ENCODE data around the gene TMEM258. TPM values are rescaled to one million over a fixed set of nuclear protein-coding genes. Genes with fewer than 3 reads are reported as not detected.

TMEM258 gene
- total RNA-seq, 1 donor from 2014 or later: 187 TPM

- H3K27ac Mint-ChIP-seq: peak overlapping the region; percentile 78
- intact Hi-C loops (cut with micrococcal nuclease): loop anchor here (5.0 kb wide), 2 partner anchors 137 to 292 kb away; partner anchors contain the start of genes FTH1 and INCENP
- H3K27me3 Mint-ChIP-seq: no peaks in the 10 kb centered on the region
- H3K4me3 Mint-ChIP-seq: peak overlapping the region; percentile 92
- peaks cover 27% of the 10 kb centered on the region for H3K36me3 Mint-ChIP-seq (ENCODE audit: low read depth)
- DNase-seq: no peak
- peaks cover 61% of the 10 kb centered on the region for H3K4me1 Mint-ChIP-seq
- H3K9me3 Mint-ChIP-seq: no peaks in the 10 kb centered on the region
Observed at GRCh38 chr11:61830237-61831105, 38.1 kb upstream of the TMEM258 start.

- H3K4me1 Mint-ChIP-seq: peaks cover 58% of the 10 kb centered on the region
- H3K27me3 Mint-ChIP-seq: no peaks in the 10 kb centered on the region
- DNase-seq: no peak
- H3K9me3 Mint-ChIP-seq: no peaks in the 10 kb centered on the region
- H3K27ac Mint-ChIP-seq: no peak overlapping the region
- intact Hi-C loops (cut with micrococcal nuclease): loop anchor here (5.0 to 10.0 kb wide), 4 partner anchors 137 to 725 kb away; partner anchors contain the start of genes FTH1, INCENP and SDHAF2
- peaks cover 27% of the 10 kb centered on the region for H3K36me3 Mint-ChIP-seq (ENCODE audit: low read depth)
- H3K4me3 Mint-ChIP-seq: peak overlapping the region; percentile 92
Observed at GRCh38 chr11:61829806-61830205, 37.4 kb upstream of the TMEM258 start.

- peak overlapping the region; percentile 92 for H3K4me3 Mint-ChIP-seq
- peaks cover 25% of the 10 kb centered on the region for H3K36me3 Mint-ChIP-seq (ENCODE audit: low read depth)
- peak overlapping the region; percentile 95 for H3K27ac Mint-ChIP-seq
- H3K4me1 Mint-ChIP-seq: peaks cover 55% of the 10 kb centered on the region
- intact Hi-C loops (cut with micrococcal nuclease): loop anchor here (1.0 to 10.0 kb wide), 3 partner anchors 37 to 726 kb away; partner anchors contain the start of genes FEN1, SDHAF2 and TMEM258
- DNase-seq: peak; percentile 90
- H3K9me3 Mint-ChIP-seq: no peaks in the 10 kb centered on the region
- no peaks in the 10 kb centered on the region for H3K27me3 Mint-ChIP-seq
Observed at GRCh38 chr11:61828629-61829407, 36.4 kb upstream of the TMEM258 start.

GRCh38 chr11:61828379-61828628, 35.9 kb upstream of the TMEM258 start:
- Mint-ChIP-seq H3K4me3 (peak overlapping the region; percentile 92), H3K36me3 (ENCODE audit: low read depth) (peaks cover 22% of the 10 kb centered on the region), H3K27me3 (no peaks in the 10 kb centered on the region), H3K4me1 (peaks cover 49% of the 10 kb centered on the region), H3K9me3 (no peaks in the 10 kb centered on the region), H3K27ac (peak overlapping the region; percentile 95)
- DNase-seq: no peak
- intact Hi-C loops (cut with micrococcal nuclease): loop anchor here (1.0 to 10.0 kb wide), 3 partner anchors 36 to 726 kb away; partner anchors contain the start of genes FEN1, SDHAF2 and TMEM258

GRCh38 chr11:61827571-61828378, 35.4 kb upstream of the TMEM258 start, which contains the start of gene FADS2:
Gene FADS2 (plus strand): TSS chr11:61828300. CDS start chr11:61828391, 91 bp downstream.
- Mint-ChIP-seq H3K27me3 (no peaks in the 10 kb centered on the region), H3K4me3 (peak within 1 kb of the TSS; percentile 92), H3K9me3 (no peaks in the 10 kb centered on the region), H3K36me3 (ENCODE audit: low read depth) (peaks cover 23% of the 10 kb centered on the region), H3K4me1 (peaks cover 44% of the 10 kb centered on the region), H3K27ac (peak within 1 kb of the TSS; percentile 95)
- peak; percentile 98 for DNase-seq
- intact Hi-C loops (cut with micrococcal nuclease): loop anchor here (1.0 to 10.0 kb wide), 5 partner anchors 8 to 727 kb away; partner anchors contain the start of genes FADS1, FEN1, SDHAF2 and TMEM258

GRCh38 chr11:61826930-61827570, 34.7 kb upstream of the TMEM258 start:
- intact Hi-C loops (cut with micrococcal nuclease): loop anchor here (1.0 to 10.0 kb wide), 4 partner anchors 8 to 728 kb away; partner anchors contain the start of genes FADS1 and SDHAF2
- Mint-ChIP-seq H3K4me3 (peak overlapping the region; percentile 92), H3K36me3 (ENCODE audit: low read depth) (peaks cover 23% of the 10 kb centered on the region), H3K27me3 (no peaks in the 10 kb centered on the region), H3K27ac (peak overlapping the region; percentile 95), H3K4me1 (peaks cover 38% of the 10 kb centered on the region), H3K9me3 (no peaks in the 10 kb centered on the region)
- DNase-seq: no peak

- intact Hi-C loops (cut with micrococcal nuclease): loop anchor here (10.0 kb wide), 2 partner anchors 385 to 735 kb away; partner anchors contain the start of gene SDHAF2
- no peak for DNase-seq
- H3K36me3 Mint-ChIP-seq (ENCODE audit: low read depth): peaks cover 11% of the 10 kb centered on the region
- H3K4me3 Mint-ChIP-seq: no peak overlapping the region
- H3K4me1 Mint-ChIP-seq: peaks cover 10% of the 10 kb centered on the region
- H3K27me3 Mint-ChIP-seq: peaks cover 2% of the 10 kb centered on the region
- H3K9me3 Mint-ChIP-seq: no peaks in the 10 kb centered on the region
- no peak overlapping the region for H3K27ac Mint-ChIP-seq
Observed at GRCh38 chr11:61820174-61820573, 27.8 kb upstream of the TMEM258 start.

GRCh38 chr11:61817471-61818202, 25.2 kb upstream of the TMEM258 start:
- peaks cover 18% of the 10 kb centered on the region for H3K4me1 Mint-ChIP-seq
- peaks cover 2% of the 10 kb centered on the region for H3K27me3 Mint-ChIP-seq
- peak overlapping the region; percentile 97 for H3K4me3 Mint-ChIP-seq
- peaks cover 28% of the 10 kb centered on the region for H3K36me3 Mint-ChIP-seq (ENCODE audit: low read depth)
- intact Hi-C loops (cut with micrococcal nuclease): loop anchor here (1.0 to 2.0 kb wide), 2 partner anchors 10 to 17 kb away; no protein-coding TSS in a partner anchor
- no peak for DNase-seq
- peak overlapping the region; percentile 34 for H3K27ac Mint-ChIP-seq
- no peaks in the 10 kb centered on the region for H3K9me3 Mint-ChIP-seq

- peak; percentile 95 for DNase-seq
- Mint-ChIP-seq H3K27me3 (peaks cover 2% of the 10 kb centered on the region), H3K9me3 (no peaks in the 10 kb centered on the region), H3K4me1 (peaks cover 20% of the 10 kb centered on the region), H3K27ac (peak within 1 kb of the TSS; percentile 94), H3K4me3 (peak within 1 kb of the TSS; percentile 97), H3K36me3 (ENCODE audit: low read depth) (peaks cover 35% of the 10 kb centered on the region)
- intact Hi-C loops (cut with micrococcal nuclease): loop anchor here (1.0 to 2.0 kb wide), 3 partner anchors 10 to 74 kb away; partner anchors contain the start of gene FADS3
Observed at GRCh38 chr11:61816736-61817455, 24.5 kb upstream of the TMEM258 start, which contains the start of gene FADS1. Gene FADS1 (minus strand): TSS chr11:61817003. CDS start chr11:61816929, 74 bp downstream.

GRCh38 chr11:61815790-61816735, 23.7 kb upstream of the TMEM258 start:
- Mint-ChIP-seq H3K36me3 (ENCODE audit: low read depth) (peaks cover 41% of the 10 kb centered on the region), H3K9me3 (no peaks in the 10 kb centered on the region), H3K4me3 (peak overlapping the region; percentile 97), H3K27ac (peak overlapping the region; percentile 94), H3K27me3 (peaks cover 2% of the 10 kb centered on the region), H3K4me1 (peaks cover 20% of the 10 kb centered on the region)
- peak; percentile 89 for DNase-seq
- intact Hi-C loops (cut with micrococcal nuclease): loop anchor here (1.0 to 2.0 kb wide), 3 partner anchors 19 to 75 kb away; partner anchors contain the start of genes FADS3, FEN1 and TMEM258

All from activated CD4-positive, alpha-beta T cell treated with anti-CD3 and anti-CD28 coated beads, Interleukin-2, amount 10 ng/mL, durations not matched to agents 24 days and 14 days (primary cell).